Measurements from ENCODE around the gene DDHD1. TPM values are rescaled to one million over a fixed set of nuclear protein-coding genes. Genes with fewer than 3 reads are reported as not detected.

DDHD1 gene
- polyA plus RNA-seq, 2 of the 4 experiments (the other 2 are of a cell fraction) = 6.2 to 12.3 TPM

- H3K27ac ChIP-seq = peak overlapping the region; percentile 58 to 73; a peak in 5 of 6 replicates
- 59% methylated on average over 3 of the region's 3 CpGs for WGBS (ENCODE audit: missing lambda C conversion rate)
- H3K4me2 ChIP-seq = peak overlapping the region; percentile 73
- ATAC-seq (no peak), FAIRE-seq (no peak), DNase-seq (ENCODE audit: low read depth in 1 of 2, low spot score in 1 of 2) (no peak)
- H3K4me3 ChIP-seq = no peak overlapping the region
- TF ChIP-seq POLR2A (IDR thresholded peaks at IDR 0.05; ENCODE audit: low read length) = no peak
- TF ChIP-seq FOSL2 (IDR thresholded peaks at IDR 0.05) = no peak
- no peak for TF ChIP-seq FOSL2 (CRISPR knock-in tag; IDR thresholded peaks at IDR 0.05)
- TF ChIP-seq SREBF2 (IDR thresholded peaks at IDR 0.05) = no peak
- no peak for TF ChIP-seq CHD4 (IDR thresholded peaks at IDR 0.05; ENCODE audit: borderline replicate concordance)
- TF ChIP-seq FOSB (CRISPR knock-in tag; IDR thresholded peaks at IDR 0.05) = no peak
- TF ChIP-seq EP300 (IDR thresholded peaks at IDR 0.05) = no peak
- TF ChIP-seq, protein P1, sequence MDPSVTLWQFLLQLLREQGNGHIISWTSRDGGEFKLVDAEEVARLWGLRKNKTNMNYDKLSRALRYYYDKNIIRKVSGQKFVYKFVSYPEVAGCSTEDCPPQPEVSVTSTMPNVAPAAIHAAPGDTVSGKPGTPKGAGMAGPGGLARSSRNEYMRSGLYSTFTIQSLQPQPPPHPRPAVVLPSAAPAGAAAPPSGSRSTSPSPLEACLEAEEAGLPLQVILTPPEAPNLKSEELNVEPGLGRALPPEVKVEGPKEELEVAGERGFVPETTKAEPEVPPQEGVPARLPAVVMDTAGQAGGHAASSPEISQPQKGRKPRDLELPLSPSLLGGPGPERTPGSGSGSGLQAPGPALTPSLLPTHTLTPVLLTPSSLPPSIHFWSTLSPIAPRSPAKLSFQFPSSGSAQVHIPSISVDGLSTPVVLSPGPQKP (IDR thresholded peaks at IDR 0.05; ENCODE audit: low read depth, low read length) = no peak
- no peak for TF ChIP-seq USF2 (IDR thresholded peaks at IDR 0.05)
- POLR2A ChIA-PET = interaction anchor here (1.2 kb wide), 1 partner anchor 60 kb away, joined by 4 read pairs; the partner anchor contains the start of gene FERMT2
- CTCF ChIA-PET = interaction anchor here (1.3 to 2.3 kb wide), 3 partner anchors 10 to 59 kb away, joined by 3 to 8 read pairs (median 4); partner anchors contain the start of gene FERMT2
- H3K9me3 ChIP-seq = no peaks in the 10 kb centered on the region
- H3K4me1 ChIP-seq = peaks cover 22% of the 10 kb centered on the region
These were observed 142.7 kb downstream of the DDHD1 start for GRCh38 chr14:53010193-53011040.

DNA sequence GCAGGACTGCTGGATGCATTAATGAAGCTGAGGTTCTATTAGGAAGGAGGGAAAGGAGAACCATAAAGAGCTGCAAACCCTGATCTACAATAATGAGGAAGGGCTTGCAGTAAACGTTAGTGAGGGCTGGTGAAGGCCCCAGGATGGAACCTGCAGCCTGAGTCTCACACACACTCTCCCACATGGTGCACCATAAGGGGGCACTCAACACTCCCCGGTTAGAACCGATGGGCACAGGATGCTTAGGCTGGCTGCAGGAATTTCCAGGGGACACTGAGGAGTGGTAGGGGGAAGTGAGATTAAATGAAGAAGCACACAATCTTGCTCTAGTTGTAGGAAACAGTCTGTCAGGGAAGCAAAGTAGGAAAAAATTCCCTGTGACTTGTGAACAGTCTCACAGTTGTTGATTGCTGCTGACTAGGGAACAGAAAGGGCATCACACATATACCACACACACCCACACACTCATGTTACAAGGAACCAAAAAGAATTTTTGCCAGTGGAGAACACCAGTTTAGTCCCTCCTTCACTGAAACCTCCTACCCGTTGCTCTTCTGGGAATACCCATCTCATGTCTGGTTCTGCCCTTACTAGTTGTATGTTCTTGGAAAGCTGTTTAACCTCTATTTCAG is 146.1 kb downstream of the DDHD1 start:
- Histone ChIP-seq H3K4me3 (no peak overlapping the region), H3K4me1 (peaks cover 22% of the 10 kb centered on the region), H3K4me2 (no peak overlapping the region), H3K9me3 (no peaks in the 10 kb centered on the region), H3K27ac (no peak overlapping the region)
- DNase-seq (ENCODE audit: low read depth in 1 of 2, low spot score in 1 of 2) = no peak
- no peak for ATAC-seq
- FAIRE-seq = no peak
- TF ChIP-seq CBX8 (IDR thresholded peaks at IDR 0.05) (no peak), HOXA7 (CRISPR knock-in tag; IDR thresholded peaks at IDR 0.05) (no peak), CEBPB (IDR thresholded peaks at IDR 0.05) (no peak), REST (IDR thresholded peaks at IDR 0.05) (no peak), RNF2 (IDR thresholded peaks at IDR 0.05; ENCODE audit: borderline replicate concordance, low read depth) (no peak), GATA3 (IDR thresholded peaks at IDR 0.05; ENCODE audit: borderline replicate concordance) (no peak), USF2 (IDR thresholded peaks at IDR 0.05) (no peak), EHF (CRISPR knock-in tag; IDR thresholded peaks at IDR 0.05) (no peak), NR3C1 (IDR thresholded peaks at IDR 0.05) (no peak), FOXS1 (CRISPR knock-in tag; IDR thresholded peaks at IDR 0.05) (no peak), EHMT2 (IDR thresholded peaks at IDR 0.05; ENCODE audit: low read depth) (no peak)
- POLR2A ChIA-PET = no interaction called here
- CTCF ChIA-PET = interaction anchor here (1.1 kb wide), 1 partner anchor 12 kb away, joined by 4 read pairs; no protein-coding TSS in a partner anchor
- 62% methylated on average over 4 of the region's 4 CpGs for WGBS (ENCODE audit: missing lambda C conversion rate)

All from A549 (cell line).